Fibroblast of lung (primary cell): ENCODE results near the gene SLC9A3.

Experiments
- EZH2 ChIP-seq: IDR thresholded peaks from 2 replicates; pipeline ENCODE4 v1.5.1; 2012; ENCODE audit warnings: low read length, control low read depth, mild to moderate bottlenecking; ENCODE audit errors: missing control alignments
- TF ChIP-seq, protein P1 (sequence below), 2 donors: IDR thresholded peaks in 1 of 2; conservative IDR thresholded peaks in 1 of 2; 1 replicate in 1 of 2; 2 replicates in 1 of 2; pipeline ENCODE4 v1.5.1; 2011 to 2012; ENCODE audit warnings: low read length in 2 of 2, control low read depth in 1 of 2, inconsistent platforms in 1 of 2, low read depth in 1 of 2, mild to moderate bottlenecking in 1 of 2

DNA sequence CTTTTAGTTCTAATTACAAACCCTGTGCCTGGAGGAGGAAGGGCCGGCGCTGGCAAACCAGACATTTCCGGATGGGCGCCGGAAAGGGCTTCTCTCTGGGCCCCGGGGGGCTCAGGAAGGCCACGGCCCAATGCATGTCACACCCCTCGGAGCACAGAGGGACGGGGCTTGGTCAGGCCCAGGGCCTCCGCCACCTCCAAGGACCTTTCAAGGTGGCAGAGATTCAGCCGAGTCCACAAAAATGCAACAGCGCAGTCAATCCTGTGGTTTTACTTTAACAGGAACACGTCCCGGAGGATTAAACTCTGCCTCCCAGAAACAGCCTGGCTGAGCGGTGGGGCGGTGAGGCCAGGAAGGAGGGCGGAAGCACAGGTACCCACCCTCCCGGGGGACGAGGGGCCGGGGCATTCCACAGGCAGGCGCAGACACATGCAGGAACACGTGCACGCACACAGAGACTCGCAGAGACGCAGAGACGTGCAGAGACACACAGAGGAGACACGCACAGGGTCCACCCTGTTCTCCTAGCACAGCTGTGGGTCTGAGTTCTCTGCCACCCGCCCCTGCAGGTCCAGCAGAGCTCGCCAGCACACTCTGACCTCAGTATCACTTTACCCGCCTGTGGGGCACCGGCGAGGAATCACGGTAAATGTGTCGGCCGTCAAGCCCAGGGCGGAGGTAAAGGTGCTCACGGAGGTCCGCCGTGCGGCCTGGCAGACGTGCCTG is 23.0 kb downstream of the SLC9A3 start:
- TF ChIP-seq, protein P1, sequence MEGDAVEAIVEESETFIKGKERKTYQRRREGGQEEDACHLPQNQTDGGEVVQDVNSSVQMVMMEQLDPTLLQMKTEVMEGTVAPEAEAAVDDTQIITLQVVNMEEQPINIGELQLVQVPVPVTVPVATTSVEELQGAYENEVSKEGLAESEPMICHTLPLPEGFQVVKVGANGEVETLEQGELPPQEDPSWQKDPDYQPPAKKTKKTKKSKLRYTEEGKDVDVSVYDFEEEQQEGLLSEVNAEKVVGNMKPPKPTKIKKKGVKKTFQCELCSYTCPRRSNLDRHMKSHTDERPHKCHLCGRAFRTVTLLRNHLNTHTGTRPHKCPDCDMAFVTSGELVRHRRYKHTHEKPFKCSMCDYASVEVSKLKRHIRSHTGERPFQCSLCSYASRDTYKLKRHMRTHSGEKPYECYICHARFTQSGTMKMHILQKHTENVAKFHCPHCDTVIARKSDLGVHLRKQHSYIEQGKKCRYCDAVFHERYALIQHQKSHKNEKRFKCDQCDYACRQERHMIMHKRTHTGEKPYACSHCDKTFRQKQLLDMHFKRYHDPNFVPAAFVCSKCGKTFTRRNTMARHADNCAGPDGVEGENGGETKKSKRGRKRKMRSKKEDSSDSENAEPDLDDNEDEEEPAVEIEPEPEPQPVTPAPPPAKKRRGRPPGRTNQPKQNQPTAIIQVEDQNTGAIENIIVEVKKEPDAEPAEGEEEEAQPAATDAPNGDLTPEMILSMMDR (conservative IDR thresholded peaks at IDR 0.05 in 1 of 2, IDR thresholded peaks at IDR 0.05 in 1 of 2; ENCODE audit: low read depth in 1 of 2, low read length in 2 of 2): no peak
- TF ChIP-seq EZH2: no peak
